Neural progenitor cell (in vitro differentiated cells): ENCODE measurements around the gene AGMO.

Experiments used
- EZH2 ChIP-seq: fragments of 200-600 bp; sonication (generic); IDR thresholded peaks from 2 replicates; pipeline ENCODE4 v1.6.1; 2017; ENCODE audit warnings: antibody characterized with exemption, mild to moderate bottlenecking, moderate library complexity
- EZH2phosphoT487 ChIP-seq: fragments of 200-600 bp; sonication (generic); IDR thresholded peaks from 2 replicates; pipeline ENCODE4 v1.6.1; 2017; ENCODE audit warnings: antibody characterized with exemption
- TF ChIP-seq, protein P1 (sequence below): fragments of 200-600 bp; sonication (generic); IDR thresholded peaks from 2 replicates; pipeline ENCODE4 v1.5.1; 2017; ENCODE audit warnings: antibody characterized with exemption, mild to moderate bottlenecking

GRCh38 chr7:15607529-15608210, 45.9 kb upstream of the AGMO start:
- TF ChIP-seq, protein P1, sequence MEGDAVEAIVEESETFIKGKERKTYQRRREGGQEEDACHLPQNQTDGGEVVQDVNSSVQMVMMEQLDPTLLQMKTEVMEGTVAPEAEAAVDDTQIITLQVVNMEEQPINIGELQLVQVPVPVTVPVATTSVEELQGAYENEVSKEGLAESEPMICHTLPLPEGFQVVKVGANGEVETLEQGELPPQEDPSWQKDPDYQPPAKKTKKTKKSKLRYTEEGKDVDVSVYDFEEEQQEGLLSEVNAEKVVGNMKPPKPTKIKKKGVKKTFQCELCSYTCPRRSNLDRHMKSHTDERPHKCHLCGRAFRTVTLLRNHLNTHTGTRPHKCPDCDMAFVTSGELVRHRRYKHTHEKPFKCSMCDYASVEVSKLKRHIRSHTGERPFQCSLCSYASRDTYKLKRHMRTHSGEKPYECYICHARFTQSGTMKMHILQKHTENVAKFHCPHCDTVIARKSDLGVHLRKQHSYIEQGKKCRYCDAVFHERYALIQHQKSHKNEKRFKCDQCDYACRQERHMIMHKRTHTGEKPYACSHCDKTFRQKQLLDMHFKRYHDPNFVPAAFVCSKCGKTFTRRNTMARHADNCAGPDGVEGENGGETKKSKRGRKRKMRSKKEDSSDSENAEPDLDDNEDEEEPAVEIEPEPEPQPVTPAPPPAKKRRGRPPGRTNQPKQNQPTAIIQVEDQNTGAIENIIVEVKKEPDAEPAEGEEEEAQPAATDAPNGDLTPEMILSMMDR = no peak
- TF ChIP-seq EZH2 = no peak
- no peak for TF ChIP-seq EZH2phosphoT487
